Measurements from ENCODE around the gene IQCK.

- no peak for TF ChIP-seq TAF1 (IDR thresholded peaks at IDR 0.05; ENCODE audit: low read depth)
- no peak for TF ChIP-seq EP300 (IDR thresholded peaks at IDR 0.05; ENCODE audit: borderline replicate concordance)
- TF ChIP-seq TCF12 (IDR thresholded peaks at IDR 0.05; ENCODE audit: low read depth) = no peak
- no peak for TF ChIP-seq TEAD4 (IDR thresholded peaks at IDR 0.05)
- TF ChIP-seq REST (IDR thresholded peaks at IDR 0.05; ENCODE audit: low read depth) = no peak
- no peak for TF ChIP-seq CEBPB (IDR thresholded peaks at IDR 0.05)
- no peak for TF ChIP-seq YY1 (IDR thresholded peaks at IDR 0.05; ENCODE audit: low read depth)
- TF ChIP-seq EGR1 (IDR thresholded peaks at IDR 0.05) = no peak
- no peak for TF ChIP-seq ZBTB7A (IDR thresholded peaks at IDR 0.05; ENCODE audit: low read depth)
- no peak for TF ChIP-seq CREB1 (IDR thresholded peaks at IDR 0.05; ENCODE audit: low read depth)
These were observed 48.4 kb downstream of the IQCK start for GRCh38 chr16:19766554-19766884.

Measured in Ishikawa (cell line).